SH-SY5Y (cell line): Measurements from ENCODE around the gene RAD9A.

Source experiments
- GATA2 ChIP-seq: IDR thresholded peaks from 2 replicates; pipeline ENCODE4 v1.6.1; 2011; ENCODE audit warnings: mild to moderate bottlenecking, low read depth, low read length
- GATA3 ChIP-seq: IDR thresholded peaks from 2 replicates; pipeline ENCODE4 v1.6.1; 2011; ENCODE audit warnings: low read depth, mild to moderate bottlenecking, low read length, moderate library complexity

DNA sequence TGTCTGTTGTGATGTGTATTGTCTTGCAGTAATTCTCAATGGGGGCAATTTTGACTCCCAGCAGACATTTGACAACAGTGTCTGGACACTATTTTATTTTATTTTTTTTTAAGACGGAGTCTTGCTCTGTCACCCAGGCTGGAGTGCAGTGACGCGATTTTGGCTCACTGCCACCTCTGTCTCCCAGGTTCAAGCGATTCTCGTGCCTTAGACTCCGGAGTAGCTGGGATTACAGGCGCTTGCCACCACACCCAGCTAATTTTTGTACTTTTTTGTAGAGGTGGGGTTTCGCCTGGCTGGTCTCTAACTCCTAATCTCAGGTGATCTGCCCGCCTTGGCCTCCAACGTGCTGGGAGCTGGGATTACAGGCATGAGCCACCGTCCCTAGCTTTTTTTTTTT lies 37.9 kb downstream of the RAD9A start:
- no peak for TF ChIP-seq GATA3
- TF ChIP-seq GATA2 = no peak
